ENCODE data around the gene SEC16A.

SEC16A gene

GRCh38 chr9:136437430-136437829 lies 45.4 kb downstream of the SEC16A start:
- peak overlapping the region; percentile 86 for H3K4me3 ChIP-seq (ENCODE audit: insufficient read depth, low read depth, low read length)
- no peaks in the 10 kb centered on the region for H3K9me3 ChIP-seq (ENCODE audit: control insufficient read depth, low read length)
- peaks cover 8% of the 10 kb centered on the region for H3K4me1 ChIP-seq (ENCODE audit: control insufficient read depth, insufficient read depth, low read length)
- H3K27ac ChIP-seq (ENCODE audit: insufficient read depth, low read depth, low read length, poor library complexity, severe bottlenecking), result no peak overlapping the region
- H3K27me3 ChIP-seq (ENCODE audit: control insufficient read depth, insufficient read depth, low read length, poor library complexity, severe bottlenecking), result no peaks in the 10 kb centered on the region
- WGBS, 2 experiments, result 94 to 96% methylated on average over 8 of the region's 8 CpGs
- H3K36me3 ChIP-seq (ENCODE audit: control insufficient read depth, insufficient read depth, low read length), result no peaks in the 10 kb centered on the region

- Histone ChIP-seq H3K4me3 (ENCODE audit: insufficient read depth, low read depth, low read length) (no peak overlapping the region), H3K4me1 (ENCODE audit: control insufficient read depth, insufficient read depth, low read length) (peaks cover 8% of the 10 kb centered on the region), H3K27me3 (ENCODE audit: control insufficient read depth, insufficient read depth, low read length, poor library complexity, severe bottlenecking) (no peaks in the 10 kb centered on the region), H3K27ac (ENCODE audit: insufficient read depth, low read depth, low read length, poor library complexity, severe bottlenecking) (no peak overlapping the region), H3K9me3 (ENCODE audit: control insufficient read depth, low read length) (no peaks in the 10 kb centered on the region), H3K36me3 (ENCODE audit: control insufficient read depth, insufficient read depth, low read length) (no peaks in the 10 kb centered on the region)
- WGBS, 2 experiments, result 86% methylated on average over 25 of the region's 25 CpGs
Observed at GRCh38 chr9:136436055-136436634, 46.7 kb downstream of the SEC16A start.

- Histone ChIP-seq H3K27me3 (ENCODE audit: control insufficient read depth, insufficient read depth, low read length, poor library complexity, severe bottlenecking) (no peaks in the 10 kb centered on the region), H3K4me3 (ENCODE audit: insufficient read depth, low read depth, low read length) (no peak overlapping the region), H3K9me3 (ENCODE audit: control insufficient read depth, low read length) (no peaks in the 10 kb centered on the region), H3K36me3 (ENCODE audit: control insufficient read depth, insufficient read depth, low read length) (peaks cover 10% of the 10 kb centered on the region), H3K27ac (ENCODE audit: insufficient read depth, low read depth, low read length, poor library complexity, severe bottlenecking) (no peak overlapping the region), H3K4me1 (ENCODE audit: control insufficient read depth, insufficient read depth, low read length) (peaks cover 8% of the 10 kb centered on the region)
- 95 to 96% methylated on average over 17 of the region's 17 CpGs for WGBS, 2 experiments
Observed at GRCh38 chr9:136434580-136435169, 48.2 kb downstream of the SEC16A start.

GRCh38 chr9:136433849-136434579 lies 48.8 kb downstream of the SEC16A start:
- H3K27ac ChIP-seq (ENCODE audit: insufficient read depth, low read depth, low read length, poor library complexity, severe bottlenecking), result no peak overlapping the region
- peaks cover 8% of the 10 kb centered on the region for H3K4me1 ChIP-seq (ENCODE audit: control insufficient read depth, insufficient read depth, low read length)
- peaks cover 17% of the 10 kb centered on the region for H3K36me3 ChIP-seq (ENCODE audit: control insufficient read depth, insufficient read depth, low read length)
- no peak overlapping the region for H3K4me3 ChIP-seq (ENCODE audit: insufficient read depth, low read depth, low read length)
- no peaks in the 10 kb centered on the region for H3K9me3 ChIP-seq (ENCODE audit: control insufficient read depth, low read length)
- 95 to 96% methylated on average over 37 of the region's 37 CpGs for WGBS, 2 experiments
- H3K27me3 ChIP-seq (ENCODE audit: control insufficient read depth, insufficient read depth, low read length, poor library complexity, severe bottlenecking), result no peaks in the 10 kb centered on the region

GRCh38 chr9:136433043-136433715 lies 49.7 kb downstream of the SEC16A start:
- Histone ChIP-seq H3K4me3 (ENCODE audit: insufficient read depth, low read depth, low read length) (no peak overlapping the region), H3K27ac (ENCODE audit: insufficient read depth, low read depth, low read length, poor library complexity, severe bottlenecking) (no peak overlapping the region), H3K4me1 (ENCODE audit: control insufficient read depth, insufficient read depth, low read length) (peaks cover 8% of the 10 kb centered on the region), H3K36me3 (ENCODE audit: control insufficient read depth, insufficient read depth, low read length) (peaks cover 17% of the 10 kb centered on the region), H3K9me3 (ENCODE audit: control insufficient read depth, low read length) (no peaks in the 10 kb centered on the region), H3K27me3 (ENCODE audit: control insufficient read depth, insufficient read depth, low read length, poor library complexity, severe bottlenecking) (no peaks in the 10 kb centered on the region)
- 89 to 90% methylated on average over 36 of the region's 36 CpGs for WGBS, 2 experiments

GRCh38 chr9:136432591-136432990 lies 50.2 kb downstream of the SEC16A start:
- Histone ChIP-seq H3K36me3 (ENCODE audit: control insufficient read depth, insufficient read depth, low read length) (peaks cover 17% of the 10 kb centered on the region), H3K4me1 (ENCODE audit: control insufficient read depth, insufficient read depth, low read length) (peaks cover 2% of the 10 kb centered on the region), H3K27ac (ENCODE audit: insufficient read depth, low read depth, low read length, poor library complexity, severe bottlenecking) (no peak overlapping the region), H3K4me3 (ENCODE audit: insufficient read depth, low read depth, low read length) (no peak overlapping the region), H3K9me3 (ENCODE audit: control insufficient read depth, low read length) (no peaks in the 10 kb centered on the region), H3K27me3 (ENCODE audit: control insufficient read depth, insufficient read depth, low read length, poor library complexity, severe bottlenecking) (no peaks in the 10 kb centered on the region)
- 85 to 86% methylated on average over 26 of the region's 26 CpGs for WGBS, 2 experiments

- Histone ChIP-seq H3K27ac (ENCODE audit: insufficient read depth, low read depth, low read length, poor library complexity, severe bottlenecking) (no peak overlapping the region), H3K9me3 (ENCODE audit: control insufficient read depth, low read length) (no peaks in the 10 kb centered on the region), H3K4me3 (ENCODE audit: insufficient read depth, low read depth, low read length) (no peak overlapping the region), H3K4me1 (ENCODE audit: control insufficient read depth, insufficient read depth, low read length) (no peaks in the 10 kb centered on the region), H3K36me3 (ENCODE audit: control insufficient read depth, insufficient read depth, low read length) (peaks cover 17% of the 10 kb centered on the region), H3K27me3 (ENCODE audit: control insufficient read depth, insufficient read depth, low read length, poor library complexity, severe bottlenecking) (no peaks in the 10 kb centered on the region)
- 96 to 97% methylated on average over 36 of the region's 36 CpGs for WGBS, 2 experiments
Observed at GRCh38 chr9:136431782-136432350, 51.0 kb downstream of the SEC16A start.

GRCh38 chr9:136430588-136431234 lies 52.1 kb downstream of the SEC16A start:
- H3K4me1 ChIP-seq (ENCODE audit: control insufficient read depth, insufficient read depth, low read length), result no peaks in the 10 kb centered on the region
- no peak overlapping the region for H3K4me3 ChIP-seq (ENCODE audit: insufficient read depth, low read depth, low read length)
- H3K27ac ChIP-seq (ENCODE audit: insufficient read depth, low read depth, low read length, poor library complexity, severe bottlenecking), result no peak overlapping the region
- no peaks in the 10 kb centered on the region for H3K27me3 ChIP-seq (ENCODE audit: control insufficient read depth, insufficient read depth, low read length, poor library complexity, severe bottlenecking)
- H3K9me3 ChIP-seq (ENCODE audit: control insufficient read depth, low read length), result no peaks in the 10 kb centered on the region
- peaks cover 17% of the 10 kb centered on the region for H3K36me3 ChIP-seq (ENCODE audit: control insufficient read depth, insufficient read depth, low read length)
- 95 to 97% methylated on average over 24 to 26 of the region's 29 CpGs for WGBS, 2 experiments

GRCh38 chr9:136429683-136430491 lies 53.0 kb downstream of the SEC16A start:
- H3K4me1 ChIP-seq (ENCODE audit: control insufficient read depth, insufficient read depth, low read length), result no peaks in the 10 kb centered on the region
- H3K36me3 ChIP-seq (ENCODE audit: control insufficient read depth, insufficient read depth, low read length), result peaks cover 17% of the 10 kb centered on the region
- no peaks in the 10 kb centered on the region for H3K27me3 ChIP-seq (ENCODE audit: control insufficient read depth, insufficient read depth, low read length, poor library complexity, severe bottlenecking)
- H3K4me3 ChIP-seq (ENCODE audit: insufficient read depth, low read depth, low read length), result no peak overlapping the region
- H3K9me3 ChIP-seq (ENCODE audit: control insufficient read depth, low read length), result no peaks in the 10 kb centered on the region
- 93 to 94% methylated on average over 32 of the region's 32 CpGs for WGBS, 2 experiments
- H3K27ac ChIP-seq (ENCODE audit: insufficient read depth, low read depth, low read length, poor library complexity, severe bottlenecking), result no peak overlapping the region
